CD4-positive, alpha-beta T cell treated with Interleukin-21 for 1 hour (primary cell): Measurements from ENCODE around the gene IGF2R.
"Not testable (repeated sequence)": the region's sequence is repeated elsewhere in the genome, so short reads cannot be mapped to it uniquely, and the experiment has no call there.

Experiments used
- DNase-seq: peaks from one replicate; pipeline ENCODE4 v3.0.0-alpha.2; 2020

Gene IGF2R

GRCh38 chr6:160129881-160130615 is 161.2 kb downstream of the IGF2R start:
- no peak for DNase-seq

- DNase-seq: no peak
These were observed 162.0 kb downstream of the IGF2R start for GRCh38 chr6:160130729-160131484.

DNA sequence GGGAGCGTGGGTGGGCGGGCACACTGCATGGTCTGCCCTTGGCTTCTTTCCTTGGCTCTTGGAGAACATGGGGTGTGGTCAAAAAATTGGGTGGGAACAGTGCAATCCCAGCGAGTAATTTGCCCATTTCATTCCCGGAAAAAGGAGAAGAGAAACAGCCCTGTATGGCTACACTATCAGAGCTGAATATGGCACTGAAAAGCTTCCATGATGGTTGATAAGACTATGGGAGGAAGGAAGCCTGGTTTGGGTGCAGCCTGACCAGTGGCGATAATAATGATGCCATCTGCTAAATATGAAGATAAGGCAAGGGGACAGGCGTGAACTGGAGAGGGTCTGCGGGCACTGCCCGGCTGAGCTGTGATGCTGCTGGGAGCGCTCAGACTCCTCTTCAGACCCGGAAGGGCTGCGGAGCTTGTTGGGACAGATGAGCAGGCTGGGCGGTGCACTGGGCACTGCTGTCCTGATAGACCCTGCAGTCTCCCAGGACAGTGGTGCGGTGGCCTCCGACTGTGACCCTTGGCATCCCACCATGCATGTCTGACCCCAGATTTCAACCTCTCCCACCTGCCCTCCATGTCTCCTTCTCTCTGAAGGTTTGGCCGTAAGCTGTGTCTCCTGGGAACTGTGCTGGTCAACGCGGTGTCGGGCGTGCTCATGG is 162.9 kb downstream of the IGF2R start:
- no peak for DNase-seq

GRCh38 chr6:160132297-160132637 is 163.4 kb downstream of the IGF2R start:
- DNase-seq: no peak

GRCh38 chr6:160132776-160133338 is 164.0 kb downstream of the IGF2R start:
- no peak for DNase-seq

DNA sequence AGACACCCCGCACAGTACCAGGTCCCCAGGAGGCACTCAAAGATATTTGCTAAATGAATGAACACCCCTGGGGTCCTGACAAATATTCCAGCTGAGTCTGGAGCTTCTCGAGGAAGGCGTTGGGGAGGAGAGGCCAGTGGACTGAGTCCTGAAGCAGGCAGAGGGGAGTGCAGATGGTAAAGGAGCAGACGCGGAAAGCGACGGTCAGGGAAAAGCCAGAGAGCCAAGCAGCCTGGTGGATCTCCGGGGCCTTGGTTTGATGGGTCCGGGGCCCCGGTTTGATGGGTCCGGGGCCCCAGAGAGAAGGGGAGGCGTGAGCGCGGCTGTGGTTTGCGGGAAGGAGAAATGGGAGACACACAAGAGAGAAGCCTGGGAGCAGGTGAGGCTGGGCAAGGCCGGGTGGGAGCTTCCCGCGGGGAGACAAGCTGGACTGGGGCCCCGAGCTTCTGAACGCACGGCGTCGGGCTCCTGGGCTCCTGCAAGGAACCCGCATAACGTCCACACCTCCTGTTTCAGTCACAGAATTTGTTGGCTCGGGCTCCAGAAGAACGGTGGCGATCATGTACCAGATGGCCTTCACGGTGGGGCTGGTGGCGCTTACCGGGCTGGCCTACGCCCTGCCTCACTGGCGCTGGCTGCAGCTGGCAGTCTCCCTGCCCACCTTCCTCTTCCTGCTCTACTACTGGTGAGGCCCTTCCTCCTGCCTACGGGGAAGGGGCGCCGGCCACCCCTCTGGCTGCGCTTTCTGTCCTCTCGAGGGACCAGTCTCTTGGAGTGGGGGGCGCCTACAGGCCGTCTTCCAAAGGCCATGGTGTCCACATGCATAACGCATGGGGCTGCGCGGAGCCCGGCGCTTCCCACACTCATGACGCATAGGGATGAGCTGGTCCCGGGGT is 164.8 kb downstream of the IGF2R start:
- DNase-seq: no peak

DNA sequence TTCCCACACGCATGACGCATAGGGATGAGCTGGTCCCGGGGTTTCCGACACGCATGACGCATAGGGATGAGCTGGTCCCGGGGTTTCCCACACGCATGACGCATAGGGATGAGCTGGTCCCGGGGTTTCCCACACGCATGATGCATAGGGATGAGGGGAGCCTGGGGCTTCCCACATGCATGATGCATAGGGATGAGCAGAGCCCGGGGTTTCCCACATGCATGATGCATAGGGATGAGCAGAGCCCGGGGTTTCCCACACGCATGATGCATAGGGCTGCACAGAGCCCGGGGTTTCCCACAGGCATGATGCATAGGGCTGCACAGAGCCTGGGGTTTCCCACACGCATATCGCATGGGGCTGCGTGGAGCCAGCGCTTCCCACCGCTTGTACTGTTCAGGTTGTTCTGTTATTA is 165.5 kb downstream of the IGF2R start:
- not testable (repeated sequence) for DNase-seq

GRCh38 chr6:160134779-160135547 is 166.1 kb downstream of the IGF2R start:
- DNase-seq: no peak

DNA sequence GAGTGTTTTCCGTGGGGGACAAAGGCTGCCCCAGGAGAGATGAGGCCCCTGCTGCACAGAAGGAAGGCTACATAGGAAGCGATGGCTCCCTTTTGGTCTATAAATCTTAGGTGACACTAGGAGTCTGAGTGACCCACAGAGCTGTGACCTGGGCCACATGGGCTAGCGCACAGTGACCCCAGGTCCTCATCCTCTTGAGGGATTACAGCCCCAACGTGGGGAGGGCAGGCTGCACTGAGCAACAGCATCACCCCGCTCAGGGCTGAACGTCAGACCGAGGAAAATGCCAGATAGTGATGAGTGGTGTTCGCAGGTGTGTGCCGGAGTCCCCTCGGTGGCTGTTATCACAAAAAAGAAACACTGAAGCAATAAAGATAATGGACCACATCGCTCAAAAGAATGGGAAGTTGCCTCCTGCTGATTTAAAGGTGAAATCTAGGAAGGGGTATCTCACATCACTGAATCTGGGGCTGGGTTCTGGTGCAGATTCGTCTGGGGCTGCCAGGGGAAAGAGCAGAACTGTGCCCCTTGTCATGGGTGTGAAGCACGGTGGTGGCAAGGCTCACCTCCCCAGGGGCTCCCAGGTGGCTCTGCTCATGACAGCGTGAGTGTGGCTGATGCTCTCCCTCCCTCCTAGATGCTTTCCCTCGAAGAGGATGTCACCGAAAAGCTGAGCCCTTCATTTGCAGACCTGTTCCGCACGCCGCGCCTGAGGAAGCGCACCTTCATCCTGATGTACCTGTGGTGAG is 167.2 kb downstream of the IGF2R start:
- no peak for DNase-seq

DNA sequence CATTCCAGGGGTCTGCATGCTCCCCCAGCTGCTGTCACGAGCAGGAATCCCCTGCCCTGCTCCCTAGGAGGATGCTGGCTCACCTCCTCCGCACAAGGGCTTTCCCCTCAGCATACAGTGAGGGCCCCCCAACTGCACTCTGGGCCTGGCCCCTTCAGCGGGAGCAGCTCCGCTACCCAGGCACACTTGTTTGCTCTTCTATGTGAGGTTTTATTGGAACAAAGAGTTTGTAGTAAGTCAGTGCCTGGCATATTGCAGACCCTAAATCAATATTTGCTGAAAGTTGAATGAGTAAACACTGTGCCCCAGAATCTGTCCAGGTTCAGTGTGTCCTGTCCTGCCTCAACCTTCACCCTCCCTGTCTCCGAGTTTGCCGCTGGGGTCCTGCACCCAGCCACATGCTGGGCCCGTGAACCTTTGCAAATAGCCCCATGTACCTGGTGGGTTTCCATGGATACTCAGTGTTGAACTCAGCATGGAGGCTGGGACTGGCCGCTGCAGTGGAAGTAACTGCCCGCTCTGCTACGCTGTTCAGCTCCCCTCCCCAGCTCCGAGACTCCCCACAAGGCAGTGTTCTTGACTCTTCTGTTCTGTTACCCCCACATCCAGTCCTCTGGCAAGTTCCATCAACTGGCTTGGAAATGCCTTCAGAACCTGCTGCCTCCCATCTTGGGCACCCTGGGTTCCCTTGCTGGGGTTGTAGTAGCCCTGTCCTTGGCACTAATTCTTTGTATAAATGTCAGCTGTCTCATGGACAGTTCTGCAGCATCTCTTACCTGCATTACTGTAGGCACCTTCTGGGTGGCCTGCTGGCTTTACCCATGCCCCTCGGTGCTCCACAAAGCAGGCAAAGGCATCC is 168.5 kb downstream of the IGF2R start:
- DNase-seq: no peak

DNA sequence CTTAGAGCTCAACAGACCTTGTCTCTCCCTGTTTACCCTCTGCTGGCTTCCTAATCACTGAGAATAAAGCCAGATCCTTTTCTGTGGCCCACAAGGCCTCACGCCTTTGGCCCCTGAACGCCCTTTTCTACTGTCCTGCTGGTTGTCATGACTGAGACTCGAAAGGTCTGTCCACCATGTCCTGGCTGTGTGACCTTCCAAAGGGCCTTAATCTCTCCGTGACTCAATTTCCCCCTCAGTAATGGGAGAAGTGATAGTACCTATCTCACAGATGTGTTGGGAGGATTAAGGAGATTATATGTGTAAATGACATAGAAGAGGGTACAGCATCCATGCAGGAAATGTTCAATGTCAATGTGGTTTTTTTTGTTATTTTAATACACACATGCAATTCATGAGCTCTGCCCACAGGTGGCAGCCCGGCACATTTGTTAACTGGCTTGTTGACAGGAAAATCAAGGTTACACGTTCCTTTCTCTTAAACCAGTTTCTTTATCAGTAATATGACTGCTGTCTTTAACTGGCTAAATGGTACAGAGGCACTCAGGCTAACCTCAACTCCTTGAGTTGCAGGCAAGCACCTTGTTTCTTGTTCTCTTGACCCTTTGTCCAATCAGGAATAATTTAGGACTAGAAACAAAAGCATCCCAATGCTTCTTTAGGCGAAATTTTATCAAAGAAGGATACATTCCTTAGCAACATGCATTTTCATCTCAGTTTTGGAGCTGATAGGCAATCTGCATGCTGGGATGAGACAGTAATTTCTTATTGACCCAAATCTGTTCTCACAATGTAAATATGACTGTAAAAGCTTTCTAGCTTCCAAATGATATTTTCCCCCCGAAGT is 169.3 kb downstream of the IGF2R start:
- peak; percentile 70 for DNase-seq

- DNase-seq: no peak
These were observed 170.0 kb downstream of the IGF2R start for GRCh38 chr6:160138839-160139419.

DNA sequence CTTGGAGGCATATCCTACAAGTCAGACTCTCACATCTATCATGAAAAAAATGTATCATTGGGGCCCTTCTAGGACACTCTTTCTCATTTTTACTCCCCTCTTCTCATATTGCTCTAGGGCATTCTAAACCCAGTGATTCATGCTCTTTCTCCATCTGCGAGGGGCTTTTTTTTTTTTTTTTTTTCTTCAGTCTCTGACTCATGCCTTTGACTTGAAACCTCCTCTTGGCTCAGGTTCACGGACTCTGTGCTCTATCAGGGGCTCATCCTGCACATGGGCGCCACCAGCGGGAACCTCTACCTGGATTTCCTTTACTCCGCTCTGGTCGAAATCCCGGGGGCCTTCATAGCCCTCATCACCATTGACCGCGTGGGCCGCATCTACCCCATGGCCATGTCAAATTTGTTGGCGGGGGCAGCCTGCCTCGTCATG is 170.6 kb downstream of the IGF2R start:
- no peak for DNase-seq

DNA sequence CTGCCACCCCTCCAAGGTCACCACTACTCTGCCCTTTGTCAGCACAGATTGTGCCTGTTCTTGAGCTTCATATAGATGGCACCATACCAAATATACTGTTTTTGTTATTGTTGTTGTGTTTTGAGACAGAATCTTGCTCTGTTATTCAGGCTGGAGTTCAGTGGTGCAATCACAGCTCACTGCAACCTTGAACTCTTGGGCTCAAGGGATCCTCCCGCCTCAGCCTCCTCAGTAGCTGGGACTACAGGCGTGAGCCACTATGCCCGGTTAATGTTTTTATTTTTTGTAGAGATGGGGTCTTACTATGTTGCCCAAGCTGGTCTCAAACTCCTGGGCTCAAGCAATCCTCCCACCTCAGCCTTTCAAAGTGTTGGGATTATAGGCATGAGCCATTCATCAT is 171.6 kb downstream of the IGF2R start:
- not testable (repeated sequence) for DNase-seq

DNA sequence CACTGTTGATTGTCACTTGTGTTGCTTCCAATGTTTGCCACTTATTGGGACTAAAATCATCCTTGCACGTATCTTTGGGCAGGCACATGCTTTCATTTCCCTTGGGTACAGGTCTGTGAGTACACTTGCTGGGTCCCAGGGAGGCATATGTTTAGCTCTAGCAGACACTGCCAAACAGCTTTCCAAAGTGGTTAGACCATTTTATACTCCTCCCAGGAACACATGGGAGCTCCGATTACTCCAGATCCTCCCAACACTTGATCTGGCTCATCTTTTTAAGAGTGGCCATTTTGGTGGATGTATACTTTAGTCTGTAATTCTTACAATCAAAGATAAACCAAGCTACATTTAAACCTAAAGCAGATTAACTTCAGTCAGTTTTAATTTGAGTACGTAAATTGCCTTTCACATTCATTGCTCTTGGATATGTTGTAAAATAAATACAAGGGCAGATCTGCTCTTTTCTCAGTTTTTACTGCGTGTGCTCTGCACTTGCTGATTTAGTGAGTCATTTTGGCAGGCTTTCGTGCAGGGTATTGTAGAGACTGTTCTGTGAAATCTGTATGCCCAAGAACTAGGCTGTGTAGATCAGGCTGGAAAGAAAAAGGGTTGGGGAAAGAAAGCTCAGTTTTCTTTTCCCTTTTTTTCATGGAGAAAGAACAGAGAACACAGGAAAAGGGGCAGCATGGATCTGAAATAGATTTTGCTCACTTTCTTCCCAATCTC is 172.3 kb downstream of the IGF2R start:
- DNase-seq: no peak

DNA sequence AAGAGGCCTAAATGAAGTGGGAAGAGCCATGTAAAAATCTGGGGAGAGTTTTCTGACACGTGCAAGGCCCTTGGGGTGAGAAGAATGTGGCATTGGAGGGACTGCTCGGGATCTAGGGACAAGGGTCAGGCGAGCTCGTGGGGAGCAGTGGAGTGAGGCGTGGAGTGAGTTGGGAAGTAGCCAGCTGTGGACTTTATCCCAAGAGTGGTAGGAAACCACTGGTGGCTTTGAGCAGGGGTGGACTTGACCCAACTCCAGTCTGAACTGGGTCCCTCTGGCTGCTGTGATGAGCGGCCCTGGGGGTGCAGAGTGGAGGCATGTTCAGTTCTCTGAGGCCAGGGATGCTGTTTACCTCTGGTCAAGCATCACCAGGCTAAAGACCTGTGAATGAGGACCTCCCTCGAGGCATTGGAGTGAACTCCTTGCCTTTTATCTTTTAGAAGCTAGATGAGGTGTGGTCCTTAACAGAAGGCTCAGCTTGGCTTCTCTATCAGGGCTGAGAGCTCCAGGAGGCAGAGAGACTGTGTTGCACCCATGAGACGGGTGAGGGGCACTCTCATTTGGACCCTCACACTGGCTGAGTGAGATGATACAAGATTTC is 173.3 kb downstream of the IGF2R start:
- no peak for DNase-seq

DNA sequence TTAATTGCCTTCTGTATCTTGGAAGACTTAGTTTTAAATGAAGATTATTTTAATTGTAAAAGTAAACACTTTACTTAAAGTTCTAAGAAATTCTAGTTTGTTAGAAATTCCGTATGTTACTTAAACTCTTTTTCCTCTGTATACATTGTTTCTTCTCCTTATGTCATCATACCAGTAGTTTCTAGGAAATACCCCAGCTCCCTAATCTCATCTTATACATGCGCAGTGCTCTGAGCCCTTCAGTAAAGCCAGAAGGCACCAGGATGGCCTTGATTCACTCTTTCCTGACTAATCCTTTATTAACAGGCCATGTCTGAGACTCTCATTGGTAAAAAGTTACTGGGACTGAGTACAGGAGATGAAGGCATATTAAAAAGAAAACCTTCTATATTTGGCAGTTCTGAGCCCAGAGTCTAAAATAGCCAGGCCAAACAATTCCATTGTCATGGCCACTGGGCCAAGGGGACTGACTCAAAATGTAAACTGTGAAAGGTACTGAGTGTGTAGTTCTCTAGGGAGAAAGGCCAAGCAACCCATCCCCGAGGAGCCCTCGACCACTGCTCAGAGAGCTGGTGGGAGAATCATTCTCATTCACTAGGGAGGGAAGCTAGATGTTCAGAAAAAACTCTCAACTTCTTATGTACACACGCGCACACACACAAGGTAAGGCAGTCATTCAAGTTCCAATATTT is 177.7 kb downstream of the IGF2R start:
- DNase-seq: no peak
